ENCODE data around the gene MAP3K7.
A peak's percentile ranks its signal among the peaks of the same experiment; 100 is the strongest.

MAP3K7 gene

DNA sequence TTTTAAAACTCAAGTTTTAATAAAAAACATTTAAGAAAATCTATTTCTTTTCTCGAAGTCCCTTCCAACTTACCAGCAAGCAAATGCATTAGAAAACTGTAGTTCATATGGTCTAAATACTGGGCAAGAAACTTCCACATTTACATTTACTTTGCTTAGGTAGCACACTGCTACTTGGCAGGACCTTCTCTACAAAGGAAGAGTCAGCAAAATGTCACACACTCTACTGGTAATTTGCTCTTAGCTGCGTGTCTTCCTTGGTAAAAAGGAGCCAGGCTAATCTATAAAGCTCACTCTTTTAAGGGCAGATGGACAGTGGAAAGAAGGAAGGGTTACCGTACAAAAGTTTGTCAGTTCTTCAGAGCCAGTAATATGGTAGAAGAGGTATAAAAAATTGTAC is 45.7 kb downstream of the MAP3K7 start:
- TF ChIP-seq, protein P1, sequence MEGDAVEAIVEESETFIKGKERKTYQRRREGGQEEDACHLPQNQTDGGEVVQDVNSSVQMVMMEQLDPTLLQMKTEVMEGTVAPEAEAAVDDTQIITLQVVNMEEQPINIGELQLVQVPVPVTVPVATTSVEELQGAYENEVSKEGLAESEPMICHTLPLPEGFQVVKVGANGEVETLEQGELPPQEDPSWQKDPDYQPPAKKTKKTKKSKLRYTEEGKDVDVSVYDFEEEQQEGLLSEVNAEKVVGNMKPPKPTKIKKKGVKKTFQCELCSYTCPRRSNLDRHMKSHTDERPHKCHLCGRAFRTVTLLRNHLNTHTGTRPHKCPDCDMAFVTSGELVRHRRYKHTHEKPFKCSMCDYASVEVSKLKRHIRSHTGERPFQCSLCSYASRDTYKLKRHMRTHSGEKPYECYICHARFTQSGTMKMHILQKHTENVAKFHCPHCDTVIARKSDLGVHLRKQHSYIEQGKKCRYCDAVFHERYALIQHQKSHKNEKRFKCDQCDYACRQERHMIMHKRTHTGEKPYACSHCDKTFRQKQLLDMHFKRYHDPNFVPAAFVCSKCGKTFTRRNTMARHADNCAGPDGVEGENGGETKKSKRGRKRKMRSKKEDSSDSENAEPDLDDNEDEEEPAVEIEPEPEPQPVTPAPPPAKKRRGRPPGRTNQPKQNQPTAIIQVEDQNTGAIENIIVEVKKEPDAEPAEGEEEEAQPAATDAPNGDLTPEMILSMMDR (IDR thresholded peaks at IDR 0.05; ENCODE audit: insufficient read depth, missing control alignments): no peak
- DNase-seq (ENCODE audit: insufficient read length, low spot score) (no peak), FAIRE-seq (no peak)

DNA sequence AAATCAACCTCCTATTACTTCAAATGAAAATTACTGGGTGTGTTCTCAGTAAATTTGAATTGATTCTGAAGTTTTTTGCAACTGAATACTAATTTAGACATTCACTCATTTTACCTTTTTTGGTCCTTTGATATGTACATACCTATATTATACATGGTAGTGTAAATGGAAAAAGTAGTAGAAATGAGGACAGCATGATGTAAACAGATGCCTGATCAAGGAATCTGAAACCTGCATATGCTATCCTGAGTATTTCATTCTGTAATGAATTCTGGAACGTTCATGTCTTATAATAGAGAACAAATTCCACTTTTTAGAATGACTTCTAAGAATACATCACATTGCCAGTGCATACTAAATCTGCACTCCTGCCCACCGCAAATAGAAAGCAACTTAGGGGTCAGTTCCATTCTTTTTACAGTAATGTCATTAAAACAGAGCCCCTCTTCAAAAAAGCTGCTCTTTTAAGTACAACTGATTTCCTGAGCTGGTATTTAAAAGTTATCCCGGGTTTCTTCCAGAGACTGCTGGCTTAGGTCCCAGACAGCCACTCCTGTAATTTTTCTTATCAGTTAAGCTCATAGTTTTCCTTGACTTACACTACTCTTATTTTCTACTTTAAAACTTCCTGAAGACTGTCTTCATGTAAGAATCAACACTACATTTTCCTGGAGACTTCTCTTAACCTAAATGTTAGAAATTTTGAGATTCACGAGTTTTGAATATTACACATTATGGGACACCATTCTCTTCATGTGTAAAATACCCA is 48.4 kb downstream of the MAP3K7 start:
- peak; percentile 63 for FAIRE-seq
- no peak for DNase-seq (ENCODE audit: insufficient read length, low spot score)
- TF ChIP-seq, protein P1 (IDR thresholded peaks at IDR 0.05; ENCODE audit: insufficient read depth, missing control alignments): no peak

DNA sequence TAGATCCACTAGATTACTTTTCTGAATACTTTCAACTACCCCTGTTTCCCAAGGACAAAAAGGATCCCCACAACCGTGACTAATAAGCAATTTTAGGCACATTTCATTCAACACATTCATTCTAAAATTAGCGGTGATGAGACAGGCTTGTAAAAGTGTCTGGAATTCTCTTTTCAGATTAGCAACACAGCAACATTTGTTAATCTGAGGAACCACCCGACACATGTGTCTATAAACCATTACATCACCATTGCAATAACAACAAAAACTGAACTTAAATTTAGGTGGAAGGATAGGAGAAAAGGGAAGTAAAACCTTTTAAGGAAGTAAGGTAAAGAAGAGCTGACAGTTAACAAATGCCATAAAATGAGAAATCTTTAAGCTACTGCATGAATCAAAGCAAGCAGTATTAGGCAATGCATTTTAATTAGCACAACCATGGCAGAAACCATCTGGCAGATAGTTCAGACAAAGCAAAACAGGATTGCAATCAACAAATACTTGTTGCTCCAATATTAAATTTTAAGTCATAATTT is 49.1 kb downstream of the MAP3K7 start:
- DNase-seq (ENCODE audit: insufficient read length, low spot score) (no peak), FAIRE-seq (peak; percentile 79)
- TF ChIP-seq, protein P1 (IDR thresholded peaks at IDR 0.05; ENCODE audit: insufficient read depth, missing control alignments): no peak

DNA sequence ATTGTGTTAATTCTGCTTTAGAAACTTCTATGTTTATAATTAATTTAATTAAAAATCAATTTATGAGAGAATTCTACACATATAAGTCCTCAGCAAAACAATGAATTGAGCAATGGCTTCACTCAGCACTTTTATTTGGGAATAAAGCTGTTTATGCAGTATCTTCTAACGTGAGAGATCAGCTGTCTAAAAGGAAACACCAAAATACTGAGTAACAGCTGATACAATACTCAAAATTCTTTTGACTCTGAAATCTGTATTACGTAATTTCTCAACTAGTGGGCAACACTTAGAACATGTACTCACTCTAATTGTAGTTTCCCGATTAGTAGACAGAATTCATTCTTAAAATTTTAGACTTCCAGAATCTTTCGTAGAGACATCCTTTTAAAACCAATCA is 49.8 kb downstream of the MAP3K7 start:
- TF ChIP-seq, protein P1 (IDR thresholded peaks at IDR 0.05; ENCODE audit: insufficient read depth, missing control alignments): no peak
- no peak for FAIRE-seq
- DNase-seq (ENCODE audit: insufficient read length, low spot score): no peak

DNA sequence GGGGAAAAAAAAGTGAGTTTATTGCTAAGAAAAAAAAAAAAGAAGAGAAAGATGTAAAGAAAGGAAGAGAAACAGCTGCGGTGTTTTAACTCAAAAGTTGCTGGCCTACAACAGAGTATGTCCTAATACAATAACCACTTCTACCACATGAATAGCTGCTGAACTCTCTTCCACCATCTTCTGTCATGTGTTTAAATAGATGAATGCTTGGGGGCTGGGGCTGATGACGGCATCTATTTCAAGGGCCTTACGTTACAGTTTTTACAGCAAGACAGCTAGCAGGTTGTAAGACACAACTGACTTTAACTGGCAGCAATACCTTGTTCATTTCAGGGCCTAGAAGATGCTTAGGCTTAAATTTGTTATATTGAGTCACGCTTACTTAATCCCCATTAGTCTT is 50.4 kb downstream of the MAP3K7 start:
- no peak for FAIRE-seq
- TF ChIP-seq, protein P1 (IDR thresholded peaks at IDR 0.05; ENCODE audit: insufficient read depth, missing control alignments): no peak
- no peak for DNase-seq (ENCODE audit: insufficient read length, low spot score)

DNA sequence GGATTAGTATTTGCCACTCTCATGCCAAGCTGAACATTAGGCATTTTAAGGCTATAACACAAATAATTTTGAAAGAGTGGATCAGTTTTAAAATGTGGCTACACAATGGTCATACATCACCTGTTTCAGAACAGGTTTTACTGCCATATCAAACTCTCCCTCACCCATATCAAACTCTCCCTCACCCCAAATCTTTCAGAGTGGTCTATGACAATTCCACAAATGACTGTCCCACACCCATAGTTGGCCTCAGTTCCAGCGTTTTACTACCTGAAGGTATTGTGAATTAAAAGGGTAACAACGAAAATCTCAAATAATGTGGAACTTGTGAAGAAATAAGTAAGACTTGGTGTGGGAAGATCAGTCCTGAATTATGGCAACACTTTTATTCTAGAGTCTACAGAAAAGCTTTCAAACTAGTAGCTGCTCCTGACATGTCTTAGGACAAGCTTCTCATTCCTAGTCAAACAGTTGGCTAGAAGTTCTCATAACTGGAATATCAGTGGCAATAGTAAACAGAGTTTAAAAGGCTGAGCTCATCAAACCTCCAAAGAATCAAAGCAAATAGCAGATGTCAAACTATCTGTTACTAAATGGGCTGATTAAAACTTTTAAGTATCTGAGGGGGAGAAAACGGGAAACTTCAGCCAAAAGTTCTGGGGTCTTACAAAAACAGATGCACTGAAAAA is 52.4 kb downstream of the MAP3K7 start:
- DNase-seq (ENCODE audit: insufficient read length, low spot score) (no peak), FAIRE-seq (no peak)
- TF ChIP-seq, protein P1 (IDR thresholded peaks at IDR 0.05; ENCODE audit: insufficient read depth, missing control alignments): no peak
